GM21381 (cell line): ENCODE measurements around the gene TAS2R19.
"Not testable (repeated sequence)": the region's sequence is repeated elsewhere in the genome, so short reads cannot be mapped to it uniquely, and the experiment has no call there.

Experiments used
- ATAC-seq: cut with Tn5 transposase; IDR thresholded peaks from one replicate; pipeline ENCODE4 v1.9.1; 2021; ENCODE audit warnings: mild to moderate bottlenecking, moderate library complexity; ENCODE audit not compliant: unreplicated experiment

The TAS2R19 gene

DNA sequence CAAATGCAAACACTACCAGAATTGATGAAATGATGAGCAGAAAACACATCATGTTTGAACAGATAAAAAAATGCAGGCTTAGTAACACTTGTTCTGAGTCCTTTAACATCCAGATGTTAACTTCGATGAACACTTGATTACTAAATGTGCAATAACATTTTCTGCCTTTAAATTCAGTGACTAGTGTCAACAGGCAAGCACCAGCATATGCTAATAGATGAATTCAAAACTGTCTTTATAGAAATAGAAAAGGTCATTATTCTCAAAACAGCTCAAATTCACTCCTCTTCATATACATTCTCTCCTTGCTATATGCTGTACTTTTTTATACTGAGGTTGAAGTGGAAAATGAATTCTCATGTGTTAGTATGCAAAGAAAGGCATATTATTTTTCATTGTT, at the start of gene TAS2R19:
TSS of gene TAS2R19 (minus strand) at position 101 of the 400 bp plus-strand sequence. CDS start at position 52, 49 bp downstream.
- no peak for ATAC-seq

DNA sequence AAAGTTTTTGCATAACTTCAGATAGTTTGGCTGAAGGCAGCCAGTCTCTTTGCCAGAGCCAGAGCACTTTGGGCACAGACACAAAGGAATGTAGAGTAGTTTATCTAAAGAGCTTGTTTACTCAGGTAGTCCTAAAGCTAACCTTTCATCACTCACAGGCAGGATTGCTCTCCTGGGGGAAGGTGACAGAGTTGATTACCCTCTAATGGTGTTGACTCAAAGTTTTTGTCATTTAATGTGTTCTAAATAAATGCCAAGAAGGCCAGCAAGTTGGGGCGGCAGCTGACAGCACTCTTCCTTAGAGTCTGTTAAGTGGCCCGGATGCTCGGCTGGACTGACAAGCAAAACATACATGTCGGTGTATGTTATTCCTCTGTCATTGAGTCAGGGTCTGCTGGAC, 49.0 kb upstream of the TAS2R19 start:
- no peak for ATAC-seq

DNA sequence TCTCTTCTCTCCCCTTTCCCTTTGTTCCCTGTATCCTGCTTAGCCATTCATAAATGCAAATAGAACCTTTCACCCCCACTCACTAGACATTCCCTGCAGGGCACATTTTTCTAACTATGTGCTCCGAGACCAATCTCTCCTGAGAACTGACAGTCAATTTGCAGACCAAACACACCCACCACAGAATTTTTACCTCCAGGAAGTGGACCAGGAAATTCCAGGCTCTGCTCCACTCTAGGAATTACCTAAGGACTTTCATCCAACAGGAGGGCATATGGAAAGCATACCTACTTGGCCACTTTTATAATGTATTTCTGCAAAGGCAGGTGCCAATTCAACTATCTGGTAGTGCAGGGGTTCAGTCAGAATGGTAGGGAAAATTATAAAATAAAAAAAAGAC, 48.6 kb upstream of the TAS2R19 start:
- ATAC-seq, result no peak

- ATAC-seq, result no peak
These were observed 47.5 kb upstream of the TAS2R19 start for GRCh38 chr12:11069854-11070365.

- ATAC-seq, result no peak
These were observed 45.1 kb upstream of the TAS2R19 start for GRCh38 chr12:11067514-11067913.

DNA sequence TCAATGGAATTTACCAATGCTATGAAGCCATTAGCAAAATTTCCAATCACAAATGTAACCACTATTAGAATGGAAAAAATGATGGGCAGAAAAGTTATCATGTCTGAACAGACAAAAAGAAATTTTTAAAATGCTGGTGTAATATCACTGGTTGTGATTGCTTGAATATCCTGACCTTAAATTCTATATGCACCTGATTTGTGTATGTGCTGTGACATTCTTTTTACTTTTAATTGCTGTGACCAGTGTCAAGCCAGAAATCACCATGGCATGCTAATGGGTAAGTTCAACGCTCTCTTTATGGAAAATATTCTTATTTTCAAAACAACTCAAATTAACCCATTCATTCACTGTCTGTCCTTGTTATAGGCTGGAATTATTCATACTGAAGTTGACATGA, 39.8 kb upstream of the TAS2R19 start, which contains the start of gene TAS2R46:
TSS of gene TAS2R46 (minus strand) at position 101 of the 400 bp plus-strand sequence. CDS start at position 101, 0 bp downstream.
- ATAC-seq, result not testable (repeated sequence)

- no peak for ATAC-seq
These were observed 37.4 kb upstream of the TAS2R19 start for GRCh38 chr12:11059784-11060183.

GRCh38 chr12:11059041-11059440, 36.6 kb upstream of the TAS2R19 start:
- ATAC-seq, result no peak

GRCh38 chr12:11055306-11055705, 32.9 kb upstream of the TAS2R19 start:
- no peak for ATAC-seq

GRCh38 chr12:11049806-11050531, 27.5 kb upstream of the TAS2R19 start:
- ATAC-seq, result not testable (repeated sequence)

GRCh38 chr12:11041366-11041765, 18.9 kb upstream of the TAS2R19 start:
- ATAC-seq, result not testable (repeated sequence)

GRCh38 chr12:11040162-11040561, 17.7 kb upstream of the TAS2R19 start:
- ATAC-seq, result no peak

GRCh38 chr12:11039171-11039570, 16.8 kb upstream of the TAS2R19 start:
- no peak for ATAC-seq

- ATAC-seq, result not testable (repeated sequence)
These were observed 11.5 kb upstream of the TAS2R19 start for GRCh38 chr12:11033959-11034358.

- ATAC-seq, result no peak
These were observed 8.9 kb upstream of the TAS2R19 start, which contains the start of gene TAS2R31 for GRCh38 chr12:11031307-11031706. Gene TAS2R31, minus strand, starts transcription at chr12:11031407. Its CDS starts 72 bp downstream, at chr12:11031335.

- no peak for ATAC-seq
These were observed 3.7 kb upstream of the TAS2R19 start for GRCh38 chr12:11026118-11026517.

DNA sequence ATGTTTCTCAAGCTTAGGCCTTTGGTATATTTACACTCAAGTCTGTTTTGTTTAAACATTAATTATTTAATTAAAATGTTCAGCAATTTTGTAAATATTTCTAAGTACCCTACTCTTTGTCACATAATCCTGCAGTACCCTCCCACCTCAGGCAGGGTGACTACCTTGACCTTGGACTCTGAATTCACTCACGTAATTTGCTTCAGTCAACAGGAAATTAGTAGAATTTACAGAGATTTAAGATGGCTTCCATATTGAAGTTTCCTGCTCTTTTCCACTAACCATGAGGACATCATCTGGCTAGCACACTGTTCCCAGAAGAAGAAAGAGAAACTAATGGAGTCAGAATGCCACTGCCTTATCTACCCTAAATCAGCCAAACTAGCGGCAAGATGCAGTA, 967 bp upstream of the TAS2R19 start:
- ATAC-seq, result no peak

GRCh38 chr12:11016937-11017336, 5.5 kb downstream of the TAS2R19 start:
- ATAC-seq, result no peak

DNA sequence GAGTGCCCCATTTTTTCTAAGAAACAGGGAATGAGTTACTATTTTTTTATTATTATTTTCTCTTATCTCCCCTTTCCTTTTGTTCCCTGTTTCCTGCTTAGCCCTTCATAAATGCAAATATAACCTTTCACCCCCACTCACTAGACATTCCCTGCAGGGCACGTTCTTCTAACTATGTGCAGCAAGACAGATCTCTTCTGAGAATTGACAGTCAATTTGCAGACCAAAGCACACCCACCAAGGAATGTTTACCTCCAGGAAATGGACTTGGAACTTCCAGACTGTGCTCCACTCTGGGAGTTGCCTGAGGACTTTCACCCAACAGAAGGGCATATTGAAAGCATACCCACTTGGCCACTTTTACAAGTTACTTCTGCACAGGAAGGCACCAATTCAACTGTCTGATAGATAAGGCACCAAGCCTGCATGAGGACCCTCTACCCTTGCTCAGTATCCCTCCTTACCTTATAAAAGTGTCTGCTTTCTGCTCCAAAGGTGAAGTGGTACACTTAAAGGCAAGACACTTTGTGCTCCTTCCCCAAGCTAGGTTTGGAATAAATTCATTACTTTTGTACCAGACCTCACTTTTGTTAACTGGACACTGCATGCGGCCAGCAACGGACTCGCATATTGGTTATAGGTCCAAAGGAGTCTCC, 6.5 kb downstream of the TAS2R19 start:
- ATAC-seq, result no peak

DNA sequence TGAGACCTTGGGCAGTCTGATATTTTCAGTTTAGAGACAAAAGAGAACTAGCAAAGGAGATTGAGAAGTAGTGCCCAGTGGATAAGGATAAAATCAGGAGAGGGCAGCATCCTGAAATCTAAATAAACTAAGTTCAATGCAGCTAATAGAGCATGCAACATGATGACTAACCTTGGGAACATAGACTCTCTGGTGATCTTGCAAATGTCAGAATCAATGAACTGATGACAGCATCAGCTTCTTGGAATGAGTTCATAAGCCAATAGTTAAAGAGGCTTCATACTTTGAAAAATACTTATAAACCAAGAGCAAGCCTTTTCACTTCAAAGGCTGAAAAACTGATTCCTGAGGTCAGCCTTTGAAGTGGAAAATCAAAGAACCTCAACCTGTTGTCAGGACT, 8.2 kb downstream of the TAS2R19 start:
- no peak for ATAC-seq

GRCh38 chr12:11007608-11008007, 14.8 kb downstream of the TAS2R19 start:
- ATAC-seq, result no peak

DNA sequence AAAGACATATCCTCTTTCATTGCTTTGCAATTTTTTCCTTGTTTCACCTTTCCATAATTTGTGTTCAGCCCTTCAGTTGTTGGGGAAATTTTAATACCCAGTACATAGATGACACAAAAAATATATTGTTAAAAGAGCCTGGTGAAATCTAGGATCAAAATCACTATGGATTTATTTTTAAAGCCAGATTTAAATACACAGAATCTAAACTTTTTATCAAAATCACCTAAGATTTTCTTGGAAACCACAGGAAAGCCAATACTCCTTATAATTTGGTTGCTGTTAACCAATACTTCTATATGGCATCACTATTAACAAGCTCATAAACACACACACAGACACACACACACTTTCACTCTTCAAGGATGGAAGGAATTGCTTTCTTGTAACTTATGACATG, 24.2 kb downstream of the TAS2R19 start, which contains the start of gene TAS2R20:
TSS of gene TAS2R20 (minus strand) at position 101 of the 400 bp plus-strand sequence. CDS start 429 bp downstream, outside the sequence.
- no peak for ATAC-seq
